Stimulated activated CD4-positive, alpha-beta T cell treated with anti-CD3 and anti-CD28 coated beads, Interleukin-1b, Interleukin-23, amount 100 ng/mL, for 24 hours (primary cell): Measurements from ENCODE around the gene KPNA3.
"Not testable (repeated sequence)": the region's sequence is repeated elsewhere in the genome, so short reads cannot be mapped to it uniquely, and the experiment has no call there.

ENCODE experiments used
- DNase-seq, 4 experiments: peaks; one replicate each; pipeline ENCODE4 v3.0.0-alpha.2; 2020; ENCODE audit warnings: low read depth in 4 of 4, low spot score in 1 of 4

Gene KPNA3, protein sequence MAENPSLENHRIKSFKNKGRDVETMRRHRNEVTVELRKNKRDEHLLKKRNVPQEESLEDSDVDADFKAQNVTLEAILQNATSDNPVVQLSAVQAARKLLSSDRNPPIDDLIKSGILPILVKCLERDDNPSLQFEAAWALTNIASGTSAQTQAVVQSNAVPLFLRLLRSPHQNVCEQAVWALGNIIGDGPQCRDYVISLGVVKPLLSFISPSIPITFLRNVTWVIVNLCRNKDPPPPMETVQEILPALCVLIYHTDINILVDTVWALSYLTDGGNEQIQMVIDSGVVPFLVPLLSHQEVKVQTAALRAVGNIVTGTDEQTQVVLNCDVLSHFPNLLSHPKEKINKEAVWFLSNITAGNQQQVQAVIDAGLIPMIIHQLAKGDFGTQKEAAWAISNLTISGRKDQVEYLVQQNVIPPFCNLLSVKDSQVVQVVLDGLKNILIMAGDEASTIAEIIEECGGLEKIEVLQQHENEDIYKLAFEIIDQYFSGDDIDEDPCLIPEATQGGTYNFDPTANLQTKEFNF

DNA sequence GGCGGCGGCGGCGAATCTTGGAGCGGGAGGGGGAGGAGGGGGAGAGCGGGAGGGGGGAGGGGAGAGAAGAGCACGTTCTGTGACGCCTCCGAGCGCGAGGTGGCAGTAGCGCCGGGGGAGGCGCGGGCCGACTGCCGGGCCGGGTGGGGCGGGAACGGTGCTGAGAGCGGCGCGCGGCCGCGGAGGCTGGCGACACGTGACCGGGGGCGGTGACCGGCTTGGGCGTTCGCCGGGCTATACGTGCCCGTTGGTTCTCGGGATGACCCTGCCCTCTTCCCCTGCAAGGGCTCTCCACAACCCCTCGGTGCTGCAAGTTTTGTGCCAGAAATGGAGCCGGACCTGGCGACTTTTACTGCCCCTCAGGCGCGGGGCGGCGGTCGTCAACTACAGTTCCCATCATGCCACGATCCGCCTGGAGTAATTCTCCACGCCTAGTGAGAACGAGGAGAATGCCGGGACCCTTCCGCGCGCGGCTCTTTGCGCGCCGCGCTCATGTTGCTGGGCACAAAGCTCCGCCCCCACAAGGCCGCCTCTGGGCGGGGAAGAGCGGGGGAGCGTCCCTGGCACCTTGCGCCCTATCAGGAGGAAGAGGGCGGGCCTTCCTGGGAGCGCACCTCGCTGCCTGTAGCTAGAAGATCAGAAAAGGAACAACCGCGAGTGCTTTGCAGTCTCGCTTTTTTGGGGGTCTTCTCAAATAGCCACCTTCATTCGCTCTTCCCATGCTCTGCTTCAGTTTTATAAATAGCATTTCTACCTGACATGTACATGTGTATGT lies at the start of gene KPNA3:
TSS of gene KPNA3 (minus strand) at position 133 of the 775 bp plus-strand sequence. CDS start 176 bp downstream, outside the sequence.
- peak; percentile 85 to 92 (median 89) for DNase-seq

DNA sequence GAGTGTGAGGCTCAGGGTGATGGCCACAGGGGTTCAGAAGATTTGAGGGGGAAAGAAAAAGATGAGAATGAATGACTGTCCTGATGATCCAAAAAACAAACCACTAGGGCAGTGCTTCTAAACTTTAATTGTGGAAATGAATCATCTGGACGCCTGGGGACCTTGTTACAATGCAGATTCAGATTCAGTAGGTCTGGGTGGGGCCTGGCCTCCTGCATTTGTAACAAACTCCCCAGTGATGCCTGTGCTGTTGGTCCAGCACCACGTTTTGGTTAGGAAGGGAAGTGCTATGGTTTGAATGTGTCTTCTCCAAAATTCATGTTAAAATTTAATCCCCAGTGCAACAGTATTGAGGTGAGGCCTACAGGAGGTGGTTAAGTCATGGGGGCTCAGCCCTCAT lies 49.5 kb upstream of the KPNA3 start:
- DNase-seq = no peak

DNA sequence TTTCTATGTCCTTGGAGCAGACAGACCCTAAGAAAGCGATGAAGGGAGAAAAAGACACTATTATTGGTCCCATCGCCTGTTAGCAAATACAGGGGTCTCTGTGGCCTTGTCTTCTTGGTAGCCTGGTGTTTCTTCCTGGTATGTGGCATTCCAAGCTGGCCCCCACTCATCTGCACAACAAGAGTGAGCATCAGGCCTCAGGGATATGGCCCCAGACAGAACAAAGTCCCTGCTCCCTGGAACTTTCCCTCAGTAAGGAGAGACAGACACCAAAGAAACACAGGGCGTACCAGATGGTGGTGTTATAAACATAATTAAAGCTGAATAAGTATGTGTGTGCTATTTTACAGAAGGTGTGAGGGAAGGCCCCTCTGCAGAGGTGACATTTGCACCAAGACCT lies 48.2 kb upstream of the KPNA3 start:
- no peak for DNase-seq

DNA sequence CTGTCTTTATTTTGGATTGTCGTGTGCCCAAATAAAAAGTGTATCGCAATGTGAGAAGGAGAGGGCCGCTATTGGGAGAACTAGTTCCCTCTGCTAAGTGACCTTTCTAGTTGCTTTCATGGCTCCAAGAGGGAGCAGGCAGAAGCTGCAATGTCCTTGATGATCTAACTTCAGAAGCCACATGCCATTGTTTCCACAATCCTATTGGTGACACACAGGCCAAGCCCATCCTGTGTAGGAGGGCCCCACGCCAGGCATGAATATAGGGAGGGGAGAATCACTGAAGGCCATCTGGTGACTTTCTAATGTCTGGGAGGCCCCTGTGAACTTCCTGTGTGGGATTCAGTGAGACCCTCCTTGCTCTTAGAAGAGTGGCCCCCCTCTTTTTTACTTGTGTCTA lies 47.8 kb upstream of the KPNA3 start:
- DNase-seq = no peak

DNA sequence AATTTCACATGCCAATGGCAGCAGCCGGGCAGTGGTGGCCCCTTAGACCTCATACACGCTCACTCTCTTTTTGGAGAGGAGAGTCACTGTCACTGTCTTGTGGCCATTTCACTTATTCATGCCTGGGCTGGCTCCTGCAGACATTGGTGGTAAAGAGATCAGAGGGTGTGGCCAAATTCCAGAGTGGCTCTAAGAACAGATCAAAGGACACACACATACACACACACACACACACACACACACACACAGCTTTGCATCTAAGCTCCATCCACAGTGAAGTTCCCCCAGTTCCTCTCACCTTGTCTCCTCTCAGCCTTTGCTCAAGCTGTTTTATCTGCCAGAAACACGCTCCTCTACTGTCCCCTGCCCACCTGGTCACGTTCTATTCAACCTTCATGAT lies 46.5 kb upstream of the KPNA3 start:
- no peak for DNase-seq

DNA sequence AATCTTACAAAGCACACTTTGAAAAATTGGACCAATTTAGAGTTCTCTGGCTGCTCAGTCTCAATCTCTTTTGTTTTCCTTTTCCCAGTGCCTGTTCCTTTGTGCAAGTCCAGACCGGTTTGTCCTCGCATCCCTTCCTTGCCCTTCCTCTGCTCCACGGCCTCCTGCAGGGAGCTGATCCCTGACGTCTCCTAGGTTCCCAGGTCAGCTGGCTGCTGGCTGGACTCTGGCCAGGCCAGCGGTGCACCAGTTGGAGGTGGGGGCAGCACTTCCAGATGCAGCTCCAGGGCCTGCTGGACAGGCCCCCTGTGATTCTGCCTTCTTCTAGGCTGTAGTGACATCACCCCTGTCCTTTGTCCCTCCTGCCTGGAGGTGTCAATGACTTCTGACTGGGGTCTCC lies 44.0 kb upstream of the KPNA3 start:
- no peak for DNase-seq

DNA sequence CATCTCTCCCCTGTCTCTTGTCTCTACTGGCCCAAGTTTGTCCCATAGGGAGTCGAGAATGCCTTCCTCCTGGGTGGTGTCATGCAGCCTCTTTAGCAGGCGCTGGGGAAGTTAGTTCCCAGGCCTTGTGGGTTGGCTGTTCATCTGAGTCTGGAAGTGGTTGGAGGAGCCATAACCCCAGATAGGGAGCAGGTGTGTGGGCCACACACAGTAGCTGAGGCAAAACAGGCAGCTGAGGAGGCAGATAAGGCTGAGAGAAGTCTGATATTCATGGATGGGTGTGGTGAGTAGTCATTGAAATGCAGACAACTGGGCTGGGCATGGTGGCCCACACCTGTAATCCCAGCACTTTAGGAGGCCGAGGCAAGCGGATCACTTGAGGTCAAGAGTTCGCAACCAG lies 40.9 kb upstream of the KPNA3 start:
- no peak for DNase-seq

DNA sequence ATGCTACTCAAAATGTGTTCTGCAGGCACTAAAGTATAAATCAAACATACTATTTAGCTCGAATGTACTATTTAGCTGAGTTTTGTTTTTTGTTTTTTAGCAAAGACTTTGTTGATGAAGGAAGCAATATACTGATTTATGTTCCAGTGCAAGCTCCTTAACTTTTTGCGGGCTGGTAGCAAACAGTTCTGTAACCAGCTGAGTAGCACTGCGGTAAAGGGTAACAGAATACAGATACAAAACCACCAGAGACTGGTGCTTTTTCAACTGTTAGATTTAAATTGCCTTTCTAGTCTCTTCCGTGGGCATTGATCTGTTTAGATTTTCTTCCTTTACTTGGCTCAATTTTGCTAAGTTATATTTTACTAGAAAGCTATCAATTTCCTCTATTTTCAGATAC lies 39.0 kb upstream of the KPNA3 start:
- no peak for DNase-seq

DNA sequence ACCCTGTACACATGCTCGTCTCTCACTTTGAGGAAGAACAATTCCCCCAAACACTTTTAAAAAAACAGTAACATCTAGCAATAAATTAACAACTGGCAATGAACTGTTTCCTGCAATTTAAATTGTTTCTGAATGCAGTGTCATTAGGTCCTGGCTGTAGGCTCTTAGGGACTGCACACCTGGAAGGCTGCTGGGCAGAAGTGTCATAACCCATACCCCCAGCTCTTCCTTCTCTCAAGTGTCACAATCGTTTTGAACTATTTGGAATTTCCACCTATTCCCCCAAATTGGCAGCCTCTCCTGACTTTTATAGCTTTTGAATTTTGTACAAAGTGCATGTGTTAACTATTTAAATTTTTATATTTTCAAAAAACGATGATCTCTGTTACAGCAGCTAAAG lies 38.2 kb upstream of the KPNA3 start:
- no peak for DNase-seq

DNA sequence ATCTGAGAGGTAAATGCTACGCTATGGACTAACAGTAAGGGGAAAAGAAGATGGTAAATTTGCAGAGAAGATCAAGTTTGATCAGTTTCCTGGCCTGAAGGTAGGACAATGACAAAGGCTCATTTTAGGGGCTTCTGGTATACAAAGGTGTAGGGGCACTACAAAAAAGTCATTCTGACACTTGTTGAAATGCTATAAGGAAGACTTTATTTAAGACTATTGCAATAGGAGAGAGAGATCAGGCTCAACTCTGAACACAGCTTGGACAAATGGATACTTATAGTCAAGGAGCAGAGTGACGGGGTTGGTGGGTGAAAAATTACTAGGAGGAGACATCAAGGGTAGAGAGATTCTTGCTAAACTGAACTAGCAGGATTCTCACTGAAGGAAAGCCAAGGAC lies 37.2 kb upstream of the KPNA3 start:
- no peak for DNase-seq

DNA sequence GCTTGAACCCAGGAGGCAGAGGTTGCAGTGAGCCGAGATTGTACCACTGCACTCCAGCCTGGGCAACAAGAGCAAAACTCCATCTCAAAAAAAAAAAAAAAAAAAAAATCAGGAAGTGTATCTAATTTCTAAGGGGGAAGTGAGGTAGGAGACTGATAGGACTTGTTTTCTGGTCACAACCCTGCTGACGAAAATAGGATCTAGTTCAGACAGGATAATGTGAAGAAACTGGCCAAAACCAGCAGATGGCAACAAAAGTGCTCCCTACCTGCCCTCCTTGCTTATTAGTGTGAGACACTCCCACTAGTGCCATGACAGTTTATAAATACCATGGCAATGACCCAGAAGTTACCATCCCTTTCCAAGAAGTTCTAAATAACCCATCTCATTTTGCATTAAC lies 36.0 kb upstream of the KPNA3 start:
- no peak for DNase-seq

DNA sequence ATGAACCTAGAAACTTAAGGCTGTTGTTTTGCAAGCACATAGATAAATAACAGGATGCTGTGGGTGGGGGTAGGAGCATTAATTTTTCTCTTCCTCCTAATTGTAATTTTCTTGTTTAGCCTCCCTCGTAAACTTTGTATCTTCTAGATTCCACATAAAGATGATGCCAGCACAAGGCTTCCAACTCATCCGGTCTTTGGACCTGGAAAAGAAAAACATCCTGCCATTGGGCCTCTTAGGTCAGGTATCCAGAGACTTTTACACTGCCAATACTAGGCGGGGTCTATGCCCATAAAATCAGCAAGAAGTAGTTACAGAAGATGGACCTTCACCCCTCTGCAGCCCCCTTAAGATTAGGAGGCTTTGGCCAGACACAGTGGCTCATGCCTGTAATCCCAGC lies 35.4 kb upstream of the KPNA3 start:
- no peak for DNase-seq

DNA sequence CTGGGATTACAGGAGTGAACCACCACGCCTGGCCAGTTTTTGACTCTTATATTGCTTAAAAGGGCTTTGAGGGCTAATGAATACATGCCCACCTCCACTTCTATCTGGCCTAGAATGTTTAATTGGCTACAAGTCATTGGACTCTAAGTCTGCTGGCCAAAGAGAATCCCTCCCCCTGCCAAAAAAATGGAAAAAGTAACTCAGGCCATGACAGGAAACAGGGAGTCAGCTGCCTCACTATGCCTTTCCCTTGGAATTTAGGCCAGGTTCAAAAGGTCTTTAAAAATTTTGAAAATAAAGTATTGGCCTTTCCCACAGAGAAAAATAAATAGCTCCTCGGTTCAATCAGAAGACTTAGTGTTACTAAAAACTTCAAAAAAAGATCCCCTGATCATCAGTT lies 34.9 kb upstream of the KPNA3 start:
- no peak for DNase-seq

DNA sequence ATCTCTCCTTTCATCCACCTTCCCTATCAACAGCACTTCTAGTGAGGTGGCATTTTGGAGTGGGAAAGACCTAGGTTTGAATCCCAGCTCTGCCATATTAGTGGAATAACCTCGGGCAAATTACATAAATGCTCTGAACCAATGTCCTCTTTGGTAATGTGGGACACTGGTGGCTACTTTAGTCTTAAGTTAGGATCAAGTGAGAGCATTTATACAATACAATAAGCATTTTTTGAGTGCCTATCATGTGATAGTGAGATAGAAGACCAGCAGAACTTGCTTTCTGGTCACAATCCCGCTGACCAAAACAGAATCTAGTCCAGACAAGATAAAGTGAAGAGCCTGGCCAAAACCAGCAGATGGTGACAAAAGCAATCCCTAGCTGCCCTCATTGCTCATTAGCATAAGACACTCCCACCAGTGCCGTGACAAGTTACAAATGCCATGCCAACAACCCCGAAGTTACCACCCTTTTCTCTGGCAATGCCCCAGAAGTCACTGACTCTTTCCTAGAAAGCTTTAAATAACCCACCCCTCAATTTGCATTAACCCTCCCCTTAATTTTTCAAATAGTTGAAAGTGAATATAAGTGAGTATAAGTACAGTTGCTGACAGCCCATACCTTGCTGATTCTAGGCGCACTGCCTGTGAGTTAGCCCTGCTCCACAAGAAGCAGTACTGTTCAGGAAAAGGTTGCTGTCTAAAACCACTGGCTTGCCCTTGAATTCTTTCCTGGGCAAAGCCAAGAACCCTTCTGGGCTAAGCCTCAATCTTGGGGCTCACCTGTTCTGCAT lies 28.9 kb upstream of the KPNA3 start:
- DNase-seq = no peak

DNA sequence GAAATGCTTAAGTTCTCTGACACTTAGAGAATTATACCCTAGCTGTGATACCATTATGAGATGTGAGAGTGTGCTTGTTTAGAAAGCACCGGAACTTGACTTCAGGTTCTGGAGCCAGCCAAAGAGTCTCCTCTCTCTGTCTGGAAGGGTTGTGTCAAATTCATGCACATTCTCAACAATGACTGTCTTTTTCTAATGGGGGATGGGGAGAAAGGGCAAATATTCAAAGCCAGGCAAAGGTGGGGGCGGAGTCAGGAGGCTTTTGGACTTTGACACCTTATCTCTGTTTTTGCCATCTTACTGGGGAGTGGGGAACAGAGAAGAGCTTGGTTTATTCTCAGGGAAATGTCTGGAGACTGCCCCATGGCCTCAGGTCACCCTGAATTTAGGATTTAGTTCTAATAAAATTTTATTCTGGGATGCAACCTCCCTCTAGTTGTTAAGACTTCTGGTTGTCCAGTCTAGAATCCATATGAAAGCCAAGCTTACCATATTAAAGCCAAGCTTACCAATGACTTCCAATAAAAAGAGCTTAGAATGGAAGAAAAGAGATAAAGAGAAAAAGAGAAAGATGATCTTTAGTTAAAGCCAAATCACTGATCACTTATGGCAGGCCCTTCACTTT lies 28.2 kb upstream of the KPNA3 start:
- DNase-seq = no peak

DNA sequence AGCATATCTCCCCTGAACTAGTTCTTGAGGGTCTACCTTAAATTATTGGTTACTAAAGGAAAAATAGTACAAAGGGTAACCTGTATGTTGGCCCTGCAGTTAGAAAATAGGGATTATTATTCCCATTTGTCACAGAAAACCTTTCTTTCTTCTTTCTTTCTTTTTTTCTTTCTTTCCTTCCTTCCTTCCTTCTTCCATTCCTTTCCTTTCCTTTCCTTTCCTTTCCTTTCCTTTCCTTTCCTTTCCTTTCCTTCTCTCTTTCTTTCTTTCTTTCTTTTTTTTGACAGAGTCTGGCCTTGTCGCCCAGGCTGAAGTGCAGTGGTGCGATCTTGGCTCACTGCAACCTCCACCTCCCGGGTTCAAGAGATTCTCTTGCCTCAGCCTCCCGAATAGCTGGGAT lies 23.6 kb upstream of the KPNA3 start:
- DNase-seq = not testable (repeated sequence)

DNA sequence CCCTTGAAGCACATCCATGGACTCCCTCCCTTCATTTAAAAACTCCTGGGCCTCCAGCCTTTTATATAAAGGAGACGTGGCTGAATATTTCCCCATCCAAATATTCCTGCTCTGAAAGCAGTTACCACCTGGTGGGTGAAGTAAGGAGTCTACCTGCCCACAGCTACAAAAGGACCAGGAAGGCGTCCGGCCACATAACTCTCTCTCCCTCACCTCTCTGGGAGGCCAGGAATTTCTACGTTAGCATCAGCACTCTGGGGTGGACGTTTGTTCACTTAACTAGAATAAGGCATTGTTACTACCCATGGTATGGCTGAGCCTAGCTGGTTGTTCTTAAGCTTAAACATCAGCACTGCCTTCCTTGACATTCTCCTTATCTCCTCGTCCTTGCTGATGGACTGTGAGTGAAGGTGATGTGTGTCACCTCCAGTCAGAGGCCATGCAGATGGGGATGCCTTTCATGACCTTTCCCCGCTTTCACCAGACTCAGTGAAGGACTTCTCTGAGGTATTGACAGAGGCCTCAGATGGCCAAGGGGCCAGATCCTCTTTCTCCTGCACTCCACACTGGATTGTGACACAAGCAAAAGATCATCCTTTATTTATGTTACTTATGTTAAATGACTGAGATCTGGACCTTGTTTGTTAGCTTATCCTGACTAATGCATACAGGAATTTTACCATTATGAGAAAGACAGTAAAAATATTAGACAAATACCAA lies 22.2 kb upstream of the KPNA3 start:
- no peak for DNase-seq

DNA sequence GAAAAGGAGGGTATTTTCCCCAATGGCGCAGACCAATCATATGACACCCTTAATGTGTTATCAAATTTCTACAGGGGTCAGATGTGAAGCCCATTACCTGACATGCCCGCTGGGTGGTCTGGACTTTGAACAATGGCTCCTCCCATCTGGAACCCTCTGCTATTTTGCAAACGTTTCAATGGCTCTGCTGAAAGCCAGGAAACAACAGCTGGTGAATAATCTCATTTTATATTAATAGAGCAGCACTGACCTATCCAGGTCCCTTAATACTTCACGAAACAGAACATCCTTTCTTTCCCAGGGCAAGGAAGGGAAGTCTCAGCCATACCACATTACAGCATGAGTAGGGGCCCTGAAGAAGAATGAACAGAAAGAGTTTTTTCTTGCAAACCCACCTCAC lies 20.3 kb upstream of the KPNA3 start:
- DNase-seq = no peak

DNA sequence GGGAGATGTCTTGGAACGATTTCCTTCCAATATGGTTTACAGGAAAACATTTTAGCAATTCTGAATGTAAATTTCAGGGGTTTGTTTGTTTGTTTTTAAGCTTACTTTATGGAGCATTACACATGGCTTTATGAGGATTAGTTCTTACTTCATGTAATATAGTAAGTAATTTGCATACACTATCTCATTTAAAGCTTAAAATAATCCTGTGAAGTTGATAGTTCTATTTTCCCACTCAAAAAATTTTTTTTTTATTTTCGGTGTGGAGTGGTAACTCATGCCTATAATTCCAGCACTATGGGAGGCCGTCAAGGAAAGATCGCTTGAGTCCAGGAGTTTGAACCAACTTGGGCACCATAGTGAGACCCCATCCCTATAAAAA lies 19.0 kb upstream of the KPNA3 start:
- no peak for DNase-seq
